Naive thymus-derived CD4-positive, alpha-beta T cell (primary cell): Measurements from ENCODE around the gene MBP. TPM values are rescaled to one million over a fixed set of nuclear protein-coding genes. Genes with fewer than 3 reads are reported as not detected.

Source experiments
- ATAC-seq: fragments of 150-1000 bp; cut with Tn5 transposase; 2 replicates; pipeline ENCODE4 v1.10.0; 2021; ENCODE audit warnings: mild to moderate bottlenecking, moderate library complexity
- CTCF ChIA-PET: fragments of 350-600 bp; sonication (Branson Sonifier 250); formaldehyde crosslinking; loops from one replicate; lab custom pipeline; 2021; ENCODE audit warnings: antibody characterized with exemption; lab: Charles Lee
- POLR2A ChIA-PET: fragments of 350-600 bp; sonication (Branson Sonifier 250); formaldehyde crosslinking; loops from one replicate; lab custom pipeline; 2021; ENCODE audit warnings: antibody characterized with exemption, inconsistent platforms; lab: Charles Lee
- DNase-seq, 9 donors: peaks; one replicate each; pipeline versions ENCODE4 v3.0.0 to v3.0.0-alpha.2; 2020 to 2022; ENCODE audit warnings: mixed read lengths in 1 of 9
- H3K27ac ChIP-seq: one replicate; pipeline ENCODE4 v1.7.0; 2013; ENCODE audit warnings: mild to moderate bottlenecking, low read depth, low read length, moderate library complexity
- H3K27me3 ChIP-seq, 2 donors: one replicate each; pipeline ENCODE4 v1.7.0; 2013; ENCODE audit warnings: low read length in 2 of 2, mild to moderate bottlenecking in 2 of 2, moderate library complexity in 2 of 2; ENCODE audit not compliant: control insufficient read depth in 2 of 2, insufficient read depth in 2 of 2
- H3K36me3 ChIP-seq, 3 experiments: 1 replicate in 2 of 3; 2 replicates in 1 of 3; pipeline ENCODE4 v1.7.0; 2013; ENCODE audit warnings: low read length in 3 of 3, mild to moderate bottlenecking in 3 of 3, moderate library complexity in 1 of 3; ENCODE audit not compliant: insufficient read depth in 3 of 3, control insufficient read depth in 2 of 3
- H3K4me1 ChIP-seq, 2 donors: one replicate each; pipeline ENCODE4 v1.7.0; 2013; ENCODE audit warnings: low read length in 2 of 2, mild to moderate bottlenecking in 2 of 2, moderate library complexity in 1 of 2; ENCODE audit not compliant: control insufficient read depth in 2 of 2, insufficient read depth in 2 of 2
- H3K4me3 ChIP-seq: 2 replicates; pipeline ENCODE4 v1.7.0; 2013; ENCODE audit warnings: mild to moderate bottlenecking, low read length
- H3K9me3 ChIP-seq, 3 experiments: 1 replicate in 2 of 3; 2 replicates in 1 of 3; pipeline ENCODE4 v1.7.0; 2013; ENCODE audit warnings: low read length in 3 of 3; ENCODE audit not compliant: control insufficient read depth in 2 of 3
- H3K27ac Mint-ChIP-seq, 9 donors: one replicate each; pipeline ENCODE4 v1.8.0; 2020 to 2022; ENCODE audit warnings: mixed read lengths in 9 of 9, mild to moderate bottlenecking in 8 of 9, moderate library complexity in 5 of 9, inconsistent platforms in 2 of 9
- H3K27me3 Mint-ChIP-seq, 5 donors: one replicate each; pipeline ENCODE4 v1.8.0; 2021 to 2022; ENCODE audit warnings: mixed read lengths in 5 of 5, mild to moderate bottlenecking in 1 of 5
- H3K36me3 Mint-ChIP-seq, 5 donors: one replicate each; pipeline ENCODE4 v1.8.0; 2020 to 2022; ENCODE audit warnings: mixed read lengths in 5 of 5, mild to moderate bottlenecking in 3 of 5, inconsistent platforms in 1 of 5
- H3K4me1 Mint-ChIP-seq, 7 donors: one replicate each; pipeline ENCODE4 v1.8.0; 2020 to 2022; ENCODE audit warnings: mixed read lengths in 7 of 7, mild to moderate bottlenecking in 3 of 7, inconsistent platforms in 1 of 7
- H3K4me3 Mint-ChIP-seq, 10 donors: one replicate each; pipeline ENCODE4 v1.8.0; 2020 to 2022; ENCODE audit warnings: mild to moderate bottlenecking in 10 of 10, mixed read lengths in 10 of 10, moderate library complexity in 6 of 10, inconsistent platforms in 2 of 10
- H3K9me3 Mint-ChIP-seq, 11 donors: one replicate each; pipeline ENCODE4 v1.8.0; 2020 to 2022; ENCODE audit warnings: mixed read lengths in 11 of 11, mild to moderate bottlenecking in 4 of 11, inconsistent platforms in 1 of 11, moderate library complexity in 1 of 11
- intact Hi-C, 2 donors: fragments of 100-400 bp; cut with micrococcal nuclease; formaldehyde crosslinking; loops; one replicate each; pipeline ENCODE4 v1.15.1; 2023
- polyA plus RNA-seq, 2 donors: library from polyadenylated mRNA; unstranded; fragments of 300-500 nt; fragmentation: Illumina TruSeq; gene quantifications; one replicate each; pipeline ENCODE4 v1.2.3, GENCODE V29; 2021
- total RNA-seq, 6 experiments: library from RNA in 5 of 6; stranded (reverse) in 5 of 6; gene quantifications; 1 replicate in 5 of 6; 2 replicates in 1 of 6; pipeline ENCODE4 v1.2.3 and lab custom pipeline; 2021 to 2026

Gene MBP
- total and polyA plus RNA-seq, 7 experiments from 2014 or later = 88.3 to 152 (median 107) TPM

DNA sequence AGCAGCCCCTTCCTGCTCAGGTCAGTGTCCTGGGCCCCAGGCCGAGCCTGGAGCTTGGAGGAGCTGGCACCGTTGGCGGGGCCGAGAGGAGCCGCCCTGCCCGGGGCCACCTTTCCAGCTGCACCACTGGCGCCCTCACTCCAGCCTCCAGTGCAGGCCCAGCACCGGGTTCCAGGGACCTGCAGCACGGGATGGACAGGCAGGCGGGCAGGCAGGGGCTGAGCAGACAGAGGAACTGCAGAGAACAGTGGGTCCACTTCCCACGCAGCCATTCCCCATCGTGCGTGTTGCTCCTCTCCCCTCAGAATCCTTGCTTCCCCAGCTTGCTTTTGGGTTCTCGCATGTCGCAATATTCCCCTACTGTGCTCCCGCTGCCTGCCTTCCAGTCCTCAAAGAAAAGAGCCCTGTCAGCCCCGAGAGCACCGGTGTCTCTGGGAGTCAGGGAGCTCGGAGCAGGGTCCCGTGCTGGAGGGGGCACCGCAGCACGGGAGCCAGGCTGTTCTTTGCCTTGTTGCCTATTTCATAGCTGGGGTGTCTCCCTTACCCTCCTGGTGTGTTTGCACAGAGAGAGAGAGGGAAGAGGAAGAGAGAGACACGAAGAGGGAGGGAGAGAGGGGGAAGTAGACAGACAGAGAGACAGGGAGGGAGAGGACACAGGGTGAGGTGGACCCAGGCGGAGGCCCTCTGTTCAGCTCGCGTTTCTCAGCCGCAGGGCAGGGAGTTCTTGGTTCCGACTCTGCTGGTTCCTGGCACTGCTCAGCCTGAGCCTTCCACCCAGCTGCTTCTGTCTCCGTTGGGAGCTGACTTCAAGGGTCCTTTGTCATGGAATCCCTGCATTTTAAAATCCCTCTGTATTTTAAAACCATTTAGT lies 126.0 kb downstream of the MBP start:
- Mint-ChIP-seq H3K27me3 (no peaks in the 10 kb centered on the region), H3K27ac (peak overlapping the region in 2 of 9 donors; percentile 67 to 68), H3K9me3 (no peaks in the 10 kb centered on the region), H3K36me3 (peaks cover 0 to 29% (median 6%) of the 10 kb centered on the region in 5 donors), H3K4me3 (peak overlapping the region in 2 of 10 donors; percentile 25 to 34), H3K4me1 (peaks cover 13 to 50% (median 33%) of the 10 kb centered on the region in 7 donors)
- H3K4me3 ChIP-seq = no peak overlapping the region
- ATAC-seq = peak; percentile 49
- ChIA-PET POLR2A (no interaction called here), CTCF (interaction anchor here (0.6 kb wide), 1 partner anchor 120 kb away, joined by 3 read pairs; no protein-coding TSS in a partner anchor)
- peaks cover 0 to 21% (median 0%) of the 10 kb centered on the region in 3 experiments for H3K36me3 ChIP-seq
- intact Hi-C loops = no loop called here
- H3K9me3 ChIP-seq = no peaks in the 10 kb centered on the region
- DNase-seq = no peak
- H3K27ac ChIP-seq = no peak overlapping the region
- peaks cover 7 to 10% of the 10 kb centered on the region in 2 donors for H3K4me1 ChIP-seq
- no peaks in the 10 kb centered on the region for H3K27me3 ChIP-seq

DNA sequence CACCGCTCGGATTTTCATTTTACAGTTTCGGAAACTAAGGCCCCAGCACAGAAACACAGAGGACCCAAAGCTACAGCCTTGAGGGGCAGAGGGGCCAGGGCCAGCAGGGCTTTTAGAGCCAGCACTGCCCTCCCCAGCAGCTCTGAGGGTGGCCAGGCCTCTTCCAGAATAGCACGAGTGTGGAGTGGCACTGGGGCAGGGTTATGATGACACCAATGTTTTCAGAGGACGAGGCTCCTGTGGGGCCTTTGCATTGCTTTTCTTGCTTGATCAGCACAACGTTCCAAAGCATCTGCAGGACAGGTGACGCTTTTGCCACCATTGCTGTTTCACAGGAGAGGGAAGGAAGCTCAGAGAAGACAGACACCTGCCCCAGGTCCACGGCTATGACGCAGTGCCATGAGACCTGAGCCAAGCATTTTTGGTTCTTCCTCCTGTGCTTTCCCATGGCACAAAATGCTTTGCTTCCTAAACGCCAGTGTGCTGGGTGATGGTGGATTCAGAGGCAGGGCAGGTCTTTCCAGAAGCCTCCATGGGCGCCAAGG lies 126.9 kb downstream of the MBP start:
- H3K27ac Mint-ChIP-seq = peak overlapping the region in 5 of 9 donors; percentile 10 to 85 (median 61)

DNA sequence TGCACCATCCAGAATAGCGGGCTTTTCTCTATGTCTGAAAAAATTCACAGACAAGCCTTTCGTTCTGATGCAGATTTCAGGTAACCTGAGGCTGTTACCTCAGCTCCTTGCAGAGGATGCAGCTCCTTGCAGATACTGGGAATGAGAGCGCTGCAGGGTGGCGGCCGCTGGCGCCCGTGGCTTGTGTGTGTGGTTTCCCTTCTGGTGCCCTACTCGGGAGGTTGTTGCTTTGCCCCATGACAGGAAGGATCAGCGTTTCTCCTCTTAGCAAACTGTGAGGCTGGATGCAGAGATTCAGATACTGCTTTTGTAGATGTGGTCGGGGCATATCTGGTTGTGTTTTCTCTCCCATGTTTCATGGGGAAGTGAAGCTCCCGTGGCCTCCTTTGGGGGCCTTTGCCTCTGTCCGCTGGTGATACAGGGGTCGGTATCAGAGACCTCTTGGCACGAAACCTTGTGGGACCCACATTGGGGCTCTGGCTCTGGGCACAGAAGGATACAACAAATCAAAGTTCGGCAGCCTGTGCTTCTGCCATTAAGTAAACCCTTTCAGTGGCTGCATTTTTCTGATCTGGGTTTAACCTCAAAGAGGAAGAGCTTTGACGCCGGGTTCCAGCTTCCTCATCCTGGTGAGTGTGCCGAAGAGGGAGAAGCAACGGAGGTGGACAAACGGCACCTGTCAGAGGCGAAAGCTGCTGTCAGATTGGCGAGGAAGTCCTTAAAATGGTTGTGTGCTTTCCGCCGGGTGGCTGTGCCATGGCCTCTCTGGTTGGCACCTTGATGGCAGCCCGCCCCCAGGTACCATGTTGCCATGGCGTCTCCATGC lies 127.8 kb downstream of the MBP start:
- POLR2A ChIA-PET = interaction anchor here (1.0 to 1.3 kb wide), 4 partner anchors 12 to 126 kb away, joined by 3 to 4 read pairs (median 4); no protein-coding TSS in a partner anchor
- ATAC-seq (peak; percentile 61), DNase-seq (peak in 6 of 9 donors; percentile 26 to 38 (median 32))
- no peaks in the 10 kb centered on the region for H3K27me3 Mint-ChIP-seq
- peaks cover 0 to 15% (median 0%) of the 10 kb centered on the region in 5 donors for H3K36me3 Mint-ChIP-seq
- peak overlapping the region; percentile 62 to 89 (median 76) for H3K27ac Mint-ChIP-seq
- H3K27ac ChIP-seq = peak overlapping the region; percentile 38
- peak overlapping the region; percentile 19 for H3K4me3 ChIP-seq
- H3K4me3 Mint-ChIP-seq = peak overlapping the region; percentile 61 to 82 (median 79)
- peaks cover 20 to 45% (median 39%) of the 10 kb centered on the region in 7 donors for H3K4me1 Mint-ChIP-seq
- intact Hi-C loops = loop anchor here in 1 of 2 donors (5.0 kb wide), 2 partner anchors 393 to 463 kb away; no protein-coding TSS in a partner anchor
- CTCF ChIA-PET = interaction anchor here (0.7 to 7.2 kb wide), 6 partner anchors 10 to 207 kb away, joined by 3 to 85 read pairs (median 4); no protein-coding TSS in a partner anchor
- no peaks in the 10 kb centered on the region for H3K27me3 ChIP-seq
- peaks cover 0 to 11% (median 0%) of the 10 kb centered on the region in 3 experiments for H3K36me3 ChIP-seq
- no peaks in the 10 kb centered on the region for H3K9me3 Mint-ChIP-seq
- peaks cover 7 to 10% of the 10 kb centered on the region in 2 donors for H3K4me1 ChIP-seq
- no peaks in the 10 kb centered on the region for H3K9me3 ChIP-seq

More for the DNA sequence above, 126.9 kb downstream of the MBP start:
- no peak overlapping the region for H3K4me3 ChIP-seq
- no peak for ATAC-seq
- H3K27me3 ChIP-seq = no peaks in the 10 kb centered on the region
- H3K4me1 Mint-ChIP-seq = peaks cover 13 to 49% (median 34%) of the 10 kb centered on the region in 7 donors
- no peaks in the 10 kb centered on the region for H3K27me3 Mint-ChIP-seq
- DNase-seq = no peak
- H3K36me3 Mint-ChIP-seq = peaks cover 0 to 22% (median 3%) of the 10 kb centered on the region in 5 donors
- H3K4me1 ChIP-seq = peaks cover 7 to 10% of the 10 kb centered on the region in 2 donors
- intact Hi-C loops = no loop called here
- peaks cover 0 to 17% (median 0%) of the 10 kb centered on the region in 3 experiments for H3K36me3 ChIP-seq
- H3K27ac ChIP-seq = no peak overlapping the region
- POLR2A ChIA-PET = interaction anchor here (1.0 kb wide), 1 partner anchor 45 kb away, joined by 3 read pairs; no protein-coding TSS in a partner anchor
- CTCF ChIA-PET = interaction anchor here (0.6 to 7.2 kb wide), 4 partner anchors 9 to 206 kb away, joined by 3 to 85 read pairs (median 4); no protein-coding TSS in a partner anchor
- H3K9me3 ChIP-seq = no peaks in the 10 kb centered on the region
- no peaks in the 10 kb centered on the region for H3K9me3 Mint-ChIP-seq
- H3K4me3 Mint-ChIP-seq = peak overlapping the region in 6 of 10 donors; percentile 4 to 82 (median 55)

DNA sequence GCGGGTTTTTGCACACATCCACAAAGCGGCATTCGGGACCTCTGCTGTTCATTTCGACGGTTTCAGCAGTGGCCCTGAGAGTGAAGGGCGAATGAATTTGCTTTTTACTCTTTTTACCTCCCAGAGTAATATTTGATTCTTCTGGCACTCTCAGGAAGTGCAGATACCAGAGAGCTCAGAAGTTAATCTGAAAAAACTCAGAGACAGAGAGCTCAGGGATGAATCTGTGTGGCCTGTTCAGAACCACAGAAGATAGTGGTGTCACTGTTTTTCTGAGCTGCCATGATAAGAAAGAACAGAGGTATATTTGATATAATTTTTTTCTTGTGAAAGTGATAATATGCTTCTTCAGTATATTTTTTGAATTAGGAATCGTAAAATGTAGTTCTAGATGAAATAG lies 129.3 kb downstream of the MBP start:
- intact Hi-C loops = loop anchor here in 1 of 2 donors (5.0 kb wide), 2 partner anchors 394 to 464 kb away; no protein-coding TSS in a partner anchor
- Mint-ChIP-seq H3K9me3 (no peaks in the 10 kb centered on the region), H3K27me3 (no peaks in the 10 kb centered on the region), H3K4me1 (peaks cover 20 to 45% (median 38%) of the 10 kb centered on the region in 7 donors), H3K27ac (peak overlapping the region in 7 of 9 donors; percentile 28 to 89 (median 66)), H3K4me3 (peak overlapping the region in 1 of 10 donors; percentile 82), H3K36me3 (peaks cover 0 to 11% (median 0%) of the 10 kb centered on the region in 5 donors)
- Histone ChIP-seq H3K9me3 (no peaks in the 10 kb centered on the region), H3K36me3 (no peaks in the 10 kb centered on the region), H3K4me1 (peaks cover 7 to 10% of the 10 kb centered on the region in 2 donors), H3K27ac (no peak overlapping the region), H3K27me3 (no peaks in the 10 kb centered on the region), H3K4me3 (no peak overlapping the region)
- no peak for ATAC-seq
- ChIA-PET CTCF (interaction anchor here (0.7 to 7.2 kb wide), 6 partner anchors 19 to 208 kb away, joined by 3 to 85 read pairs (median 3); no protein-coding TSS in a partner anchor), POLR2A (no interaction called here)
- DNase-seq = no peak

DNA sequence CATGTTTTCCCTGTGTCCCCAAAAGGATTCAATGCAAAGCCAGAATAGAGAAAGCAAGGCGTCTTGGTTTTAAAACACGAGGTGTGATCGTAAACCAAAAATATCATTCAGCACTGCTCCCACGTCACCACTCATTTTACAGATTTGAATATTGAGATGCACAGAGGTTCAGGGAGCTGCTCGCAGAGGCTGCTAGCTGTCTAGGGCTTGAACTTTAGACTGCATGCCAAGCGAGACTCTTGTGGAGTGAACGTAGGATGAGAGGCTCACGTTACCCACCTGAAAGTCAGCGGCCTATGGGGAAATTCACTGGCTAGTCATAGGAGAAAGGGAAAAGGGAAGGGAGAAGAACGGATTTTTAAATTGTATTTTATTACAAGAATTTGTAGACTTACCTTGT lies 130.1 kb downstream of the MBP start:
- no peak overlapping the region for H3K4me3 ChIP-seq
- intact Hi-C loops = loop anchor here in 1 of 2 donors (5.0 kb wide), 2 partner anchors 395 to 465 kb away; no protein-coding TSS in a partner anchor
- no peak overlapping the region for H3K27ac ChIP-seq
- Mint-ChIP-seq H3K27me3 (no peaks in the 10 kb centered on the region), H3K27ac (peak overlapping the region in 5 of 9 donors; percentile 6 to 90 (median 55)), H3K4me1 (peaks cover 20 to 45% (median 37%) of the 10 kb centered on the region in 7 donors), H3K9me3 (no peaks in the 10 kb centered on the region), H3K4me3 (no peak overlapping the region), H3K36me3 (peaks cover 0 to 5% (median 0%) of the 10 kb centered on the region in 5 donors)
- ChIA-PET CTCF (interaction anchor here (0.7 to 7.2 kb wide), 4 partner anchors 19 to 209 kb away, joined by 3 to 85 read pairs (median 3); no protein-coding TSS in a partner anchor), POLR2A (no interaction called here)
- no peaks in the 10 kb centered on the region for H3K36me3 ChIP-seq
- peaks cover 7 to 10% of the 10 kb centered on the region in 2 donors for H3K4me1 ChIP-seq
- ATAC-seq (no peak), DNase-seq (no peak)
- no peaks in the 10 kb centered on the region for H3K27me3 ChIP-seq
- no peaks in the 10 kb centered on the region for H3K9me3 ChIP-seq
